SK-N-SH treated with all-trans-retinoic acid at 6 μM for 48 hours (cell line): Measurements from ENCODE around the gene LTK.
A peak's percentile ranks its signal among the peaks of the same experiment; 100 is the strongest.

ENCODE experiments used
- ATAC-seq: fragments of 200-7000 bp; cut with Tn5 transposase; 3 replicates; pipeline ENCODE4 v1.9.1; 2020; ENCODE audit warnings: mild to moderate bottlenecking, moderate library complexity
- ARNTL ChIP-seq: fragments of 450-650 bp; formaldehyde crosslinking; IDR thresholded peaks from 2 replicates; pipeline ENCODE4 v1.5.0; 2020; ENCODE audit warnings: low read depth, mild to moderate bottlenecking, moderate library complexity, borderline replicate concordance
- BACH2 ChIP-seq: fragments of 250-450 bp; sonication (Bioruptor Pico); IDR thresholded peaks from 2 replicates; pipeline ENCODE4 v1.9.0; 2021; ENCODE audit warnings: mild to moderate bottlenecking, borderline replicate concordance
- CREB5 ChIP-seq: fragments of 250-450 bp; sonication (Bioruptor Pico); IDR thresholded peaks from 2 replicates; pipeline ENCODE4 v1.5.1; 2020; ENCODE audit warnings: low read depth, mild to moderate bottlenecking, moderate library complexity
- CSDC2 ChIP-seq: fragments of 250-450 bp; sonication (Bioruptor Pico); IDR thresholded peaks from 2 replicates; pipeline ENCODE4 v1.5.0; 2020; ENCODE audit warnings: mild to moderate bottlenecking, moderate library complexity
- CSRNP3 ChIP-seq: fragments of 250-450 bp; sonication (Bioruptor Pico); IDR thresholded peaks from 2 replicates; pipeline ENCODE4 v1.5.1; 2021; ENCODE audit warnings: mild to moderate bottlenecking, moderate library complexity
- ESRRG ChIP-seq: fragments of 250-450 bp; sonication (Bioruptor Pico); IDR thresholded peaks from 2 replicates; pipeline ENCODE4 v1.6.1; 2021; ENCODE audit warnings: mild to moderate bottlenecking
- GLIS3 ChIP-seq: fragments of 250-450 bp; sonication (Bioruptor Pico); IDR thresholded peaks from 2 replicates; pipeline ENCODE4 v1.5.0; 2020; ENCODE audit warnings: mild to moderate bottlenecking, moderate library complexity
- ISL1 ChIP-seq: fragments of 250-450 bp; sonication (Bioruptor Pico); IDR thresholded peaks from 2 replicates; pipeline ENCODE4 v2.1.2; 2022; ENCODE audit warnings: mild to moderate bottlenecking, moderate library complexity
- OSR1 ChIP-seq: fragments of 250-450 bp; sonication (Bioruptor Pico); IDR thresholded peaks from 2 replicates; pipeline ENCODE4 v1.8.0; 2022; ENCODE audit warnings: moderate library complexity, mild to moderate bottlenecking, inconsistent platforms
- PPARA ChIP-seq: fragments of 250-450 bp; sonication (Bioruptor Pico); IDR thresholded peaks from 2 replicates; pipeline ENCODE4 v1.5.0; 2020; ENCODE audit warnings: mild to moderate bottlenecking, borderline replicate concordance
- RARB ChIP-seq: fragments of 250-450 bp; sonication (Bioruptor Pico); IDR thresholded peaks from 2 replicates; pipeline ENCODE4 v1.8.0; 2021; ENCODE audit warnings: mild to moderate bottlenecking, moderate library complexity
- TCF4 ChIP-seq: fragments of 250-450 bp; sonication (Bioruptor Pico); IDR thresholded peaks from 2 replicates; pipeline ENCODE4 v1.8.0; 2021; ENCODE audit warnings: mild to moderate bottlenecking, moderate library complexity, borderline replicate concordance
- TOX ChIP-seq: fragments of 250-450 bp; sonication (Bioruptor Pico); IDR thresholded peaks from 2 replicates; pipeline ENCODE4 v1.8.0; 2021; ENCODE audit warnings: mild to moderate bottlenecking, moderate library complexity, borderline replicate concordance
- TSHZ2 ChIP-seq: fragments of 250-450 bp; sonication (Bioruptor Pico); IDR thresholded peaks from 2 replicates; pipeline ENCODE4 v1.5.0; 2020; ENCODE audit warnings: mild to moderate bottlenecking, moderate library complexity
- ZC3H10 ChIP-seq: fragments of 250-450 bp; sonication (Bioruptor Pico); IDR thresholded peaks from 2 replicates; pipeline ENCODE4 v1.5.1; 2021; ENCODE audit warnings: mild to moderate bottlenecking, moderate library complexity
- ZFP3 ChIP-seq: fragments of 250-450 bp; sonication (Bioruptor Pico); IDR thresholded peaks from 2 replicates; pipeline ENCODE4 v1.5.0; 2020; ENCODE audit warnings: mild to moderate bottlenecking, moderate library complexity
- ZFP30 ChIP-seq: fragments of 450-650 bp; formaldehyde crosslinking; IDR thresholded peaks from 2 replicates; pipeline ENCODE4 v1.5.0; 2022; ENCODE audit warnings: mild to moderate bottlenecking, moderate library complexity
- ZNF565 ChIP-seq: fragments of 450-650 bp; formaldehyde crosslinking; conservative IDR thresholded peaks from 2 replicates; pipeline ENCODE4 v1.5.0; 2020; ENCODE audit warnings: low read depth, mild to moderate bottlenecking, moderate library complexity
- ZNF70 ChIP-seq: fragments of 450-650 bp; formaldehyde crosslinking; IDR thresholded peaks from 2 replicates; pipeline ENCODE4 v1.5.0; 2020; ENCODE audit warnings: mild to moderate bottlenecking, moderate library complexity
- ZNF8 ChIP-seq: fragments of 450-650 bp; formaldehyde crosslinking; IDR thresholded peaks from 2 replicates; pipeline ENCODE4 v1.5.0; 2020; ENCODE audit warnings: mild to moderate bottlenecking, moderate library complexity
- TF ChIP-seq, protein P1 (sequence below): fragments of 250-450 bp; sonication (Bioruptor Pico); IDR thresholded peaks from 2 replicates; pipeline ENCODE4 v1.8.0; 2020; ENCODE audit warnings: mild to moderate bottlenecking, moderate library complexity, borderline replicate concordance

LTK gene

DNA sequence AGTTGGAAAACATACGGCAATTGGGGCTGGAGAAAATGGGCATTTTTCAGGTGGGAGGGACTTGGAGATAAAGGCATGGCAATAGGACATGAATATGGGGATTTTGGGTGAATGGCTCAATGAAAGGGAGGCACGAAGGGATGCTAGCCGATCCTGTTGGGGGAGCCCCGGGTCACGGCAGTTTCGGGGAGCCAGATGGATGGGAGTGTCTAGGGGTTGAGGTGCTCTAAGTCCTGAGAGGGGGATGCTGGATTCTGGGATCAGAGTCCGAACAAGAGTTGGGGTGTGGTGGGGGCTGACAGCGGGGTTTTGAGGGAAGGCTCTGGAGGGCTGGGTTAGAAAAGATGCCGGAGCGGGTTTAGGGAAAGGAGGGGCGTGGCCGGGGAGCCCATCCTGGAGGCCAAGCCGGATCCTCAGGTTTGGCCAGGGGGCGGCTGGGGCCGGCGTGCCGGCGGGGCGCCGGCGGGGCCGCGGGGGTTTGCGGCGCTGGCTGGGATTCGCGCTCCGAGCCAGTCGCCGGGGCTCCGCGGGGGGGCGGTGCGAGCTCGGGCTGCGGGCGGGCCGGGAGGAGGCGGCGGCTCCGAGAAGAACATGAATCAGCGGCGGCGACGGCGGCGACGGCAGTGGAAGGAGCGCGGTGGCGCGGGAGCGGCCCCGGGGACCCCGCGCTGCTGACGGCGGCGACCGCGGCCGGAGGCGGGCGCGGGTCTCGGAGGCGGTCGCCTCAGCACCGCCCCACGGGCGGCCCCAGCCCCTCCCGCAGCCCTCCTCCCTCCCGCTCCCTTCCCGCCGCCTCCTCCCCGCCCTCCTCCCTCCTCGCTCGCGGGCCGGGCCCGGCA, 45.0 kb upstream of the LTK start, which contains the start of gene TYRO3:
TSS of gene TYRO3 (plus strand) at position 813 of the 839 bp plus-strand sequence. CDS start 46 bp downstream, outside the sequence.
- TF ChIP-seq BACH2 (CRISPR knock-in tag) (no peak), TCF4 (CRISPR knock-in tag) (no peak), ZNF70 (CRISPR knock-in tag) (no peak), TOX (no peak), ZFP30 (no peak), ESRRG (CRISPR knock-in tag) (no peak), ZNF8 (CRISPR knock-in tag) (no peak), CSDC2 (no peak)
- TF ChIP-seq, protein P1, sequence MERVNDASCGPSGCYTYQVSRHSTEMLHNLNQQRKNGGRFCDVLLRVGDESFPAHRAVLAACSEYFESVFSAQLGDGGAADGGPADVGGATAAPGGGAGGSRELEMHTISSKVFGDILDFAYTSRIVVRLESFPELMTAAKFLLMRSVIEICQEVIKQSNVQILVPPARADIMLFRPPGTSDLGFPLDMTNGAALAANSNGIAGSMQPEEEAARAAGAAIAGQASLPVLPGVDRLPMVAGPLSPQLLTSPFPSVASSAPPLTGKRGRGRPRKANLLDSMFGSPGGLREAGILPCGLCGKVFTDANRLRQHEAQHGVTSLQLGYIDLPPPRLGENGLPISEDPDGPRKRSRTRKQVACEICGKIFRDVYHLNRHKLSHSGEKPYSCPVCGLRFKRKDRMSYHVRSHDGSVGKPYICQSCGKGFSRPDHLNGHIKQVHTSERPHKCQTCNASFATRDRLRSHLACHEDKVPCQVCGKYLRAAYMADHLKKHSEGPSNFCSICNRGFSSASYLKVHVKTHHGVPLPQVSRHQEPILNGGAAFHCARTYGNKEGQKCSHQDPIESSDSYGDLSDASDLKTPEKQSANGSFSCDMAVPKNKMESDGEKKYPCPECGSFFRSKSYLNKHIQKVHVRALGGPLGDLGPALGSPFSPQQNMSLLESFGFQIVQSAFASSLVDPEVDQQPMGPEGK = no peak
- TF ChIP-seq, all 23 proteins: peak for 0
- ATAC-seq = peak; percentile 12

DNA sequence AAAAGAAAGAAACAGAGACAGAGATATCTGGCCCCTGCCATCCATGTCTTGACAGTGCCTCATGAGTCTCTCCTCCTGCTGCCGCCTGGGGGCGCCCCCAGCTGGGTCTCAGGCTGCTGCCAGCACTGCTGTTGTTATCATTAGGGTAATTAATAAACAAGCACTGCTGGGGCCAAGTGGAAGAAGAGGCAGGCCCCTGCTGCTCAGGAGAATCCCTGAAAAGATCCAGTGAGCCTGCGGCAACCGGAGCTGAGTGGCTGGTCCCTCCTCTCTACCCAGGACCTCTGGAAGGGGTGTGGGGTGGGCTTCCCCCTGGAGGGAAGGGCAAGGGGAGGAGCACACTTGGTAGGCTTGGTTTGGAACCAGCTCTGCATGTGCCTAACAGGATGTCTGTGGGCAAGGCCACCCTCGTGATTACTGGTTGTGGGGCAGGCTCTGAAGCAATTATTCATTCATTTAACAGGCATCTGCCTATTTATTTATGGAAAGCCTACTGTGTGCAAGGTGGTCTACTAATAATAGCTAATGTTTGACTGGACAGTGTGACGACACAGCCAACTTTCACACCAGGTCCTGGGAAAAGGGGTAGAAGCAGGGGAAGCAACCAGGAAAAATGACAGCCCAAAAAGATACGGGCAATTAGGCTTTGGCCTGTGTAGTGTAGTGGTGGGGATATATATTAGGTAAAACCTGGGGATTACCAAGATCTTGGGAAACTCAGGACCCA, 44.2 kb upstream of the LTK start:
- ATAC-seq = peak; percentile 92
- TF ChIP-seq TCF4 (CRISPR knock-in tag) (peak; percentile 29; the same call in 1 of the 2 replicates), ZNF70 (CRISPR knock-in tag) (no peak)

- ATAC-seq = no peak
- TF ChIP-seq PPARA (CRISPR knock-in tag) (no peak), ZNF8 (CRISPR knock-in tag) (no peak), GLIS3 (CRISPR knock-in tag) (no peak), TCF4 (CRISPR knock-in tag) (no peak), ESRRG (CRISPR knock-in tag) (no peak), ARNTL (CRISPR knock-in tag) (no peak), BACH2 (CRISPR knock-in tag) (no peak), ZFP3 (CRISPR knock-in tag) (no peak), ZC3H10 (CRISPR knock-in tag) (no peak), CREB5 (no peak), ZNF565 (no peak), ZFP30 (no peak), ISL1 (CRISPR knock-in tag) (no peak), TOX (no peak), RARB (CRISPR knock-in tag) (no peak), OSR1 (CRISPR knock-in tag) (no peak), CSDC2 (no peak), CSRNP3 (no peak), TSHZ2 (CRISPR knock-in tag) (no peak)
Observed at GRCh38 chr15:41556677-41557076, 43.0 kb upstream of the LTK start.
